GM12873 (cell line): ENCODE data around the gene PANK2.

ENCODE experiments used
- TF ChIP-seq, protein P1 (sequence below): IDR thresholded peaks from 2 replicates; pipeline ENCODE4 v1.5.1; 2012; ENCODE audit warnings: low read depth, mild to moderate bottlenecking, moderate library complexity, low read length, control low read depth; ENCODE audit not compliant: insufficient read depth; ENCODE audit errors: missing control alignments

PANK2 gene

GRCh38 chr20:3854462-3854871 is 34.7 kb upstream of the PANK2 start:
- TF ChIP-seq, protein P1, sequence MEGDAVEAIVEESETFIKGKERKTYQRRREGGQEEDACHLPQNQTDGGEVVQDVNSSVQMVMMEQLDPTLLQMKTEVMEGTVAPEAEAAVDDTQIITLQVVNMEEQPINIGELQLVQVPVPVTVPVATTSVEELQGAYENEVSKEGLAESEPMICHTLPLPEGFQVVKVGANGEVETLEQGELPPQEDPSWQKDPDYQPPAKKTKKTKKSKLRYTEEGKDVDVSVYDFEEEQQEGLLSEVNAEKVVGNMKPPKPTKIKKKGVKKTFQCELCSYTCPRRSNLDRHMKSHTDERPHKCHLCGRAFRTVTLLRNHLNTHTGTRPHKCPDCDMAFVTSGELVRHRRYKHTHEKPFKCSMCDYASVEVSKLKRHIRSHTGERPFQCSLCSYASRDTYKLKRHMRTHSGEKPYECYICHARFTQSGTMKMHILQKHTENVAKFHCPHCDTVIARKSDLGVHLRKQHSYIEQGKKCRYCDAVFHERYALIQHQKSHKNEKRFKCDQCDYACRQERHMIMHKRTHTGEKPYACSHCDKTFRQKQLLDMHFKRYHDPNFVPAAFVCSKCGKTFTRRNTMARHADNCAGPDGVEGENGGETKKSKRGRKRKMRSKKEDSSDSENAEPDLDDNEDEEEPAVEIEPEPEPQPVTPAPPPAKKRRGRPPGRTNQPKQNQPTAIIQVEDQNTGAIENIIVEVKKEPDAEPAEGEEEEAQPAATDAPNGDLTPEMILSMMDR = no peak

DNA sequence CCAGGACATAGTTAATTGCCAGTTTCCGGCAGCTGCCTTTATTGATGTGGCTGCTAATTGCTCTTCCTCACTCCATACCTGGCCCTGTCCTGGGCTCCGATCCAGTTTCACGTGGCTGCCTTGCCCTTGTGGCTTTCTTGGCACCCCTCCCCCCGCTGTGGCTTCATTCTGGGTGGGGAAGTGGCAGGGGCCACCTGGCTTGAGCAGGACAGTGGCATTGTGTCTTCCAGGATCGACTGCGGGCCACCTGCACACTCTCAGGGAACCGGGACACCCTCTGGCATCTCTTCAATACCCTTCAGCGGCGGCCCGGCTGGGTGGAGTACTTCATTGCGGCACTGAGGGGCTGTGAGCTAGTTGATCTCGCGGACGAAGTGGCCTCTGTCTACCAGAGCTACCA is 31.8 kb upstream of the PANK2 start:
- TF ChIP-seq, protein P1 = no peak

- TF ChIP-seq, protein P1 = no peak
Observed at GRCh38 chr20:3858689-3859088, 30.5 kb upstream of the PANK2 start.

DNA sequence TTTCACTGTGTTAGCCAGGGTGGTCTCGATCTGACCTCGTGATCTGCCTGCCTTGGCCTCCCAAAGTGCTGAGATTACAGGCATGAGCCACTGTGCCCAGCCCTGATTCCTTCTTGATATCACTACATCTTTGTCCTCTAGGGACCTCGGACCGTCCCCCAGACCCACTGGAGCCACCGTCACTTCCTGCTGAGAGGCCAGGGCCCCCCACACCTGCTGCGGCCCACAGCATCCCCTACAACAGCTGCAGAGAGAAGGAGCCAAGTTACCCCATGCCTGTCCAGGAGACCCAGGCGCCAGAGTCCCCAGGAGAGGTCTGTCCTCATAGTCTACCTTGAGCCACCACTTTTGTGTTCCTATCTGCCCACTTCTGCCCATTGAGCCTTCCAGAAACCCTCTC is 28.0 kb upstream of the PANK2 start:
- TF ChIP-seq, protein P1 = no peak

GRCh38 chr20:3862333-3862732 is 26.9 kb upstream of the PANK2 start:
- TF ChIP-seq, protein P1 = no peak

- TF ChIP-seq, protein P1 = no peak
Observed at GRCh38 chr20:3863317-3863716, 25.9 kb upstream of the PANK2 start.

DNA sequence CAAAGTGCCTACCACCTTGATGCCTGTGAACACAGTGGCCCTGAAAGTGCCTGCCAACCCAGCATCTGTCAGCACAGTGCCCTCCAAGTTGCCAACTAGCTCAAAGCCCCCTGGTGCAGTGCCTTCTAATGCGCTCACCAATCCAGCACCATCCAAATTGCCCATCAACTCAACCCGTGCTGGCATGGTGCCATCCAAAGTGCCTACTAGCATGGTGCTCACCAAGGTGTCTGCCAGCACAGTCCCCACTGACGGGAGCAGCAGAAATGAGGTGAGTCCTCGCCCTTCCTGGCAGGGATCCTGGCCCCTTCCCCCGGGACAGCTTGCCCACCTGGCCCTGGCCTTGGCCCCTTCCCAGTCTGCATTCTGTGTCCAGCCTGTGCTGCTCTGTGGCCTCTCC is 24.7 kb upstream of the PANK2 start:
- TF ChIP-seq, protein P1 = no peak

GRCh38 chr20:3865152-3865886 is 23.9 kb upstream of the PANK2 start:
- TF ChIP-seq, protein P1 = no peak
